Activated CD8-positive, alpha-beta memory T cell treated with anti-CD3 and anti-CD28 coated beads, Interleukin-2, amount 50 U/mL, for 1 hour (primary cell): ENCODE measurements around the gene MYH15.
"Not testable (repeated sequence)": the region's sequence is repeated elsewhere in the genome, so short reads cannot be mapped to it uniquely, and the experiment has no call there.

ENCODE experiments used
- DNase-seq: peaks from one replicate; pipeline ENCODE4 v3.0.0-alpha.2; 2020; ENCODE audit errors: extremely low read depth

The MYH15 gene

DNA sequence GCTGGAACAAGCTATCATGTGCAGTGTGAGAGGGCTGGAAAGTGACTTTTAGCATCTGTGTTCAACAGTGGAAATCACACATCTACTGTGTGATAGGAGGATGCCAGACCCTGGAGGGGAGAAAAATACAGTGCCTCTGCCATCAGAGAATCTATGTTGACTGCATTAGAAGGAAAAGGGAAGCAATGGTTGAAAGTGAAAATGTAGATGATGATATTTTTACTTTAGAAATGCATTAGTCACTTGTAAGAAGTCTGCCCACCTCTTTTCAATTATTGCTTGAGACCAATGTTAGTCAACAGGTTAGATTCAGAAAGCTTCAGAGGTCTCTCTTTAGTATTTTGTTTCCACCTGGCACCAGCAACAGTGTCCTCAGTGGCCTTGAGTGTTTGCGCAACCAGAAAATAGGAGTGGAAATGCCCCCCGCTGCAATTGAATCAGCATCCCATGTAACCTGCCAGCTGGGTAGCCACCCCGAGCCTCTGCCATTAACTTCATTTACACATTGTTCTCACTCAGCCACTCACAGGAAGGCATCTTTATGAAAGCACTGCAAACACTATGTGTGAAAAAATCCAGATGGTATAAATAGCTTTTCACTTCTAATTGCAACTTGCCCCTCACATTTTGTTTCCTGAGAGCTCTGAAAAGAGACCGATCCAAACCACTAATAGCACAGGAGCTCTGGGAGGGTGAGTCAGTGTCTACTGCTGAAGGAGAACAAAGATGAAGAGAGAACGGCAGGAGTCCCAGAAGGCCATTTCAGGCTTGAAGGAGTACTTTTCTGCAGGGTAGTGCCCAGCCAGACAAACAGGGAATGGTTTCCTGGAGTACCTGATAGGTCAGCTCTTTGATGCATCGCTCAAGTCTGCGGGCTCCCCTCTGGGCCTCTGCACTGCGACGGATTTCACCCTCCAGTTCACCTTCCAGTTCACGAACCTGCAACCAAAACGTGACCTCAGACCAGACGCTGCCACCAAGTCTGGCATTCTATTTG, 122.0 kb downstream of the MYH15 start:
- no peak for DNase-seq

DNA sequence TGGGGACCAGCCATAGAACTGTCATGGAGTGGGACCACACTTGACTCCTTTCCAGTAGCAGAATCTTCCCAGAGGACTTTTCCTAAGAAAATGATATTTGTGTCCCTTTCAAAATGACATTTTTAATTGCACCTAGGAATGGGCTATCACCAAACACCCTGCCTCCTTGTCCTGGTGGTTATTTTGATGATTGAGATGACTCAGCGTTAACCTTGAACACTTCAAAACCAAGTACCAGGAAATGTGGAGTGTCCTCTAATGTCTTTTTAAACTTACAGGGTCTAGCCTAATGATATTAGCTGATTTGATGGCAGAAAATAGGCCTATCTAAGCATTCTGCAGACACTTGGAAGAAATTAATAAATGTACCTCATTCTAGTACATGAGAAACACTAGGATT, 123.3 kb downstream of the MYH15 start:
- DNase-seq: no peak

DNA sequence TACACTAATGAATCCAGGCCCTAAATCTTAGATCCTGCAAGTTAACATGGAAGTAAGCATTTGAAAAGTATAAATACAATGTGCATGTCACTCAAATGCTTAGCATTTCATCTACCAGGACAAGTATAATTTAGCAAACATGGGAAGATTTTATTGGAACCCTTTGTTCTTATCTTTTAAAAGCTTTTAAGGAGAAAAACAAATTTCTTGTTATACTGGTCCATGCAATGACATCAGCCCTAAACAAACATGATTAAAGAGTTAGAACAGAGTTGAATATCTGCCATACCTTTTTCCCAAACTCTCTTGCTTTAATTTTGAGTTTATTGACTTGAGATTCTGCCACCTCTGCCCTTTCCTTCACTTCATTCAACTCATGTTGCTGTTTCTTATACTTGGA, 127.1 kb downstream of the MYH15 start:
- DNase-seq: no peak

DNA sequence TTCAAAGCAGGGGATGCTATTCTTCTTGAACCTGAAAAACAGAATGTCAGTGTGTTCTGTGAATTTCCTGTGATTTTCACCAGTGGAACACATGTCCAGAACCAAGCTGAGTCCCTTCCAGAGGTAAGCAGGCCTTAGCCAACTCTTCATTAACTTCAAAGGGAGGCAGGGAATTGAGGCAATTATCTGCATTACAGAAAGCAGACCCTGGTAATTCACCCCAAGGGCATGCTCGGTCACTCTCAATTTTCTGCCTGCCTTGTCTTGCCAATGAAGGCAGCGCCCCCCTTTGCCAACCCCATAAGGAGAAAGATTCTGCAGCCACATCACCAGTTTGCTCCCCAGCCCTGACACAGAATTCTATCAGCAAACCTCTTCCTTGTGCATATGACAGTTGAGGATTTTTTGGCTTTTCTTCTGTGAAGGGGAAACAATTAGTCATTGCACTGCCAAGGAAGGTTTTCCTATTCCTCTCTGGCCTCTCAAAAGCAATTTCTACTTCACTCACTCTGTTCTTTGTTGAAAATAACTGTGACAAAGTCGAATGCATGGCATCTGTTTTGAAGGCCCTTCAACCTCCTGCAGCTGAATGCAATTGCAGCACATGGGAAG, 128.8 kb downstream of the MYH15 start:
- no peak for DNase-seq

DNA sequence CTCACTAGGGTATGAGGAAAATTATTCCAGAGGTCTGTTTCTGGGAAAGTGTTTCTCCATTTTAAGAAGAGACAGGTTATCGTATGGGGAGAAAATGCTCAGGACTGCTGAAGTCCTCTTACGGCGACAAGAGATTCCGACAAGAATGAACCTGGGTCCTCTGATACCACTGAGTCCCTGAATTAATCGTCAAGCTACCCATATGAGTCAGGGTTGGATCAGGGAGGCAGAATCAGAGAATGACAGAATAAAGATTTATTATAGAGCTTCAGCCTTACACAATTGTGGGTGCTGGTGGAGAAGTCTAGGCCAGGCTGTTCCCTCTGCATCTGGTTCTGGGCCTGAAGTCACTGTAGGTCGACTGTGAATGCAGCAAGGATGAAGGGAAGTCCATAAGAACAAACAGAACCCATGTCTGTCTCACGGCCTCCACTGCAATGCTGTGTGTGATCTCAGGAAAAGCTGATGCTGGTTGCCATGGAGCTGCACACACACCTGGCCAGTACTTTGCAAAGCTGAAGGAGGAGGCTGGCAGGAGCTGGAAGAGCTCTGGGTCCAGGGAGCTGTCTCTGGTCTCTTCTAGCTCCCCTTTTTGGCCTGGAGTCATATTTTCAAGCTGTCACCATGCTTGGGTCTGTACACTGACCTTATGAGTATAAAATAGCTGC, 130.1 kb downstream of the MYH15 start:
- DNase-seq: no peak

DNA sequence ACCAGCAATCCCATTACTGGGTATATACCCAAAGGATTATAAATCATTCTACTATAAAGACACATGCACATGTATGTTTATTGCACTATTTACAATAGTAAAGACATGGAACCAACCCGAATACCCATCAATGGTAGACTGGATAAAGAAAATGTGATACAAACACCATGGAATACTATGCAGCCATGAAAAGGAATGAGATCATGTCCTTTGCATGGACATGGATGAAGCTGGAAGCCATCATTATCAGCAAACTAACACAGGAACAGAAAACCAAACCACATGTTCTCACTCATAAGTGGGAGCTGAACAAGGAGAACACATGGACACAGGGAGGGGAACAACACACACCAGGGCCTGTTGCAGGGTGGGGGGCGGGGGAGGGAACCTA, 131.4 kb downstream of the MYH15 start:
- DNase-seq: not testable (repeated sequence)

DNA sequence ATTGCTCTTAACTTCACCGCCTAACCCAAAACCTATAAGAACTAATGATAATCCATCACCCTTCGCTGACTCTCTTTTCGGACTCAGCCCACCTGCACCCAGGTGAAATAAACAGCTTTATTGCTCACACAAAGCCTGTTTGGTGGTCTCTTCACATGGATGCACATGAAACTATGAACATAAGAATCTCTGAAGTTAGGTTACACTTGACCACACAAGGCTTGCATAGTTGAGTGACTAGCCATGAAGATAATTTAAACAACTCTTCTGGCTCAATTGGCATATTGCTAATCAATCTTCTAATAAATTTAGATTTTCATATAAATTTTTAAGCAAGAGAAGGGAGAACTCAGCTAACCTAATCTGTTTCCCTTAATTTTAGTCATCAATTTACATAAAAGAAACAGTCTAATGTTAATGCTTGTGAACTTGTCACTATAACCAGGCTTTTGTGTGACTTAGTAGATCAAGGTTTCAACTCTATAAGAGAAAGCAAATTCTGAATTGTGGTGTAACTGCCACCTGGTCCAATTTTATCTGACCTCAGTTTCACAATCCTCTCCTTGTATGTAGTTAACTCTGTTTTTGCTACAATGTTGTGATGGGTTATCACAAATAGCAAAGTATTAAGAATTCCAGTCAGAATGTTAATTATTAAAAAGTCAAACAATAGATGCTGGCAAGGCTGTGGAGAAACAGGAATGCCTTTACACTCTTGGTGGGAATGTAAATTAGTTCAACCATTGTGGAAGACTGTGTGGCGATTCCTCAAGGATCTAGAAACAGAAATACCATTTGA, 132.0 kb downstream of the MYH15 start:
- no peak for DNase-seq

DNA sequence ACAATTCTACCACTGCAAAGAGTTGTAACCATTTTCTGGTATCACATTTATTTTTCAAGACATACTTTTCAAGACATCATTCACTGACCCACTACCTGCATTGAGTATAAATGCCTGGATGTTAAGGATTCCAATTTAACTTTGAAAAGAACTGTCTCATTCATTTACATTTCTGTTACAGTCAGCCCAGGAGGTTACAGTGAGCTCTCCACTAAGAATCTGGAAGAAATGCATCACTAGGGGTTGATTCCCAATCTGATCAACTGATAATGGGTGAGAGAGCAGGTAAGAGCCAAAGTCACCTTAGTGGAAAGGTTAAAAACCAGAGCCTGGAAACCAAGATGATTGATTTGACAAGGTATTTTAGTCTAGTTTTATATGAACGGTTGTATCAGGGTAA, 133.0 kb downstream of the MYH15 start:
- DNase-seq: no peak

DNA sequence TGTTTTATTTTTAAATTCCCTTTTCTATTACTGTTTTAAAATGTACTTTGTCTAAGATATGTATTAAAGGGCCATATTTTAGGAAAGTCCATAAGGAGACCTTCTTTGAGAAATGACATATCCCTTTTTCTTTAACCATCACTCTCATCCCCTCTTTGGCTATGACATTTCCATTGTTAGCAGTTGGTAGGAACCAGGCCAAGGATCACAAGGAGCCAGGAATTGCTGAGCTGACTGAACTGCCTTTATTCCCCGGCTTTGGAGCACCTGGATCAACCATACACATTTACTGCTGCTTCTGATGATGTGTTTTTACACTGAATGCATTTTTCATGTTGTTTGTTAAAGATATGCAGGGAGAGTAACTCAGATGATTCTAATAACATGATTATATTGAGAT, 134.4 kb downstream of the MYH15 start:
- DNase-seq: no peak

DNA sequence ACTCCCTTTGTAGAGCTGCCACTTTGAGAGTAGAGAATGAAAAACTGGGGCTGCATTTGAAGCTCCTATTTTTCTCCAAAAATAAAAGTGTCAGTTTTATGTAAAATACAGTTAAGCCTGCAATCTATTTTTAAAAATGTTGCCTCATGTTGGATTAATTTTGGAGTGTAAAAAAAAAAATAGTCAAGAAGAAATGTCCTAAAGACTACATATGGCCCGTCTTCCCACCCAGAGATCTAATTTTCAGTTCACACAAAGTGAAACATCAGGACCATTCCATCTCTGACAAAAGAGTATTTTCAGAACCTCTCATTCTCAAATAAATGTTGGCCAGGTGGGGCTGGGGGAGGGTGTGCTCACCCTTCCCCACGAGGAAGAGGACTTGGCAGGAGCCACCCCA, 151.4 kb downstream of the MYH15 start:
- DNase-seq: no peak

DNA sequence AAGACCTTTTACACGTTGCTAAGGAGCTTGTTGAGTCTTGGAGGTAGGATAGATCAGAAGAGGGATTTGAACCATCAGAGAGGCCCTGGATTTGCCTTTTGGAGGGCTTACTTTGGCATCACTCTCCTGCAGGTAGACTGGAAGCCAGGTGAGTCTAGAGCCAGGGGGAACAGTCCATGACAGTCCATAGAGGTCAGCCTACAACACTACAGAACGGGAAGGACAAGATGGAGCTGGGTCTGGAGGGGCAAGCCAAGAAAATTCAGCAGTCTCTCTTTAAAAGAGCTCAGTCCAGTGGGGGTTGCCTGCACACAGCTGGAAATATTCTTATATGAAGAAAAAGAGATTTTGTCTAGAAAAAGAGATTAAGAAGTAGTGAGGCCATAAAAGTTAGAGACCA, 153.4 kb downstream of the MYH15 start:
- no peak for DNase-seq

DNA sequence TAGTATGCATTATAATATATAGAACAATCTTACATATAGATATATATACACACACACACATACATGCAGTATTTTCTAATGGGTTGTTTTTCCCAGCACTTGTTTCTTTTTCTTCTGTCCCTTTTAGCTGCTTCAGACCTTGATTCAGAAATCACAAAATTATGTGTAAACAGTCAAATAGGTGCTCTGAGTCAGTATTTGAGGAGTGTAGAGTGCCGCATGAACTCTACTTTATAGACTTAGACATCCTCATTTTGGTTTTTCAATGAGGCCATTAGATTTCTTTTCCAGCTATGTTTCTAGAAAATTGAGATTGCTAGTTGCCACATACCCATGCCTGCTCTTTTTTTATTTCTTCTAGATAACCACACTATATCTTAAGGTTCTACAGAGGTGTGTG, 155.8 kb downstream of the MYH15 start:
- DNase-seq: no peak

DNA sequence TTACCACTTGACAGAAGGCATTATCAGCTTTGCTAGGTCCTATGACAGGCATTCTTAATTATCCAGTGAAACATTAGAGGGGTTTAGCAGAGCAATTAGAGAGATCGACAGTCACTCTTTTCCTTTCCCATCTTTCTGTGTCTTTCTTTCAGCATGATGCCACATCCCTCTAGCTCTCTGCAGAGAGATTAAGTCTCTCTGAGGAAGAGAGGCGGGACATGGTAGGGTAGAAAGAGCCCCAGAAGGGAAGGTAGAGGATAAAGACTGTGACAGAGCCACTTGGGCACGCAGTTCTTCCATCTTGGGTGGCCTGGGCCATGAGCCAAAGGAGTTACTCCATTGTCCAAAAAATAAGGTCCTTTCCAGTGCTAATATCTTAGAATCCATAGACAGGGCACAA, 158.2 kb downstream of the MYH15 start:
- no peak for DNase-seq

DNA sequence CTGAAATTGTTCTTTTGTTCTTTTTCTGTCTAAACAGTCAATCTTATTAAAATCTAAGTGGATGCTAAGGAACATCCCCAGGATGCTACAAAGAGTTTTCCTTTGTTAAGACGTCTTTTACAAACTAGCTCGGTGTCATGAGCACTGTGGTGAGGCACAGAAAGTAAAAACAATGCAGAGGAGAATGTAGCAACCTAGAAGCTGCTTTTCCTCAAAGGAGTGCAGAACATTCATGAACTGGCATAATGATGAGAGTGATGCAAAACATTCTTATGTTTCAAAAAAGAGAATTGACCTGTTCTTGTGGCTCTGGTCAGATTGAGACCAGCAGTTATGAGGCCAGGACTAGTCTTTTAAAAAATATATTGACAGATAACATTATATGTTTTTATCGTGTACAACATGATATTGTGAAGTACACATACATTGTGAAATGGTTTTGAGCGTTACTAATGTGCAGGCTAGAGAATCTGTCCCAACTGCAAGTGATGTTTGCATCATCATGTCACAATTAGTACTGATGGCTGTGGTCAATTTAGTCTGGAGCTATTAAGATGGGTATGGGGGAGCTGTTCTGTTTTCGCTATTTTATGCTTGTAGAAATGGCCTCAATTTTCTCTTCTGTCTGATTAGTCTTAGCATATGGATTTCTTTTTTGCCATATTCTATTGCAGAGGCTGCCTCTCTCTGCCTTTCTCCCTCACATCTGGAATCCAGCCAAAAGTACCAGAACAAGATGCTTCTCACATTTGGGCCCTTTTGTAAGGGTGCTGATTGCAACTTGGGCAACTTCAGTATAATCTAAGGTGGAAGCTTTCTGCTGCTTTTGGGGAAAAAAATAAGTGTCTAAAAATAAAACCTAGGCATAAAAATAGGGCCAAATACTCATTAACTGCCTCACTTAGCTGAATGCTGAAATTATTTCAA, 163.8 kb downstream of the MYH15 start:
- DNase-seq: no peak

DNA sequence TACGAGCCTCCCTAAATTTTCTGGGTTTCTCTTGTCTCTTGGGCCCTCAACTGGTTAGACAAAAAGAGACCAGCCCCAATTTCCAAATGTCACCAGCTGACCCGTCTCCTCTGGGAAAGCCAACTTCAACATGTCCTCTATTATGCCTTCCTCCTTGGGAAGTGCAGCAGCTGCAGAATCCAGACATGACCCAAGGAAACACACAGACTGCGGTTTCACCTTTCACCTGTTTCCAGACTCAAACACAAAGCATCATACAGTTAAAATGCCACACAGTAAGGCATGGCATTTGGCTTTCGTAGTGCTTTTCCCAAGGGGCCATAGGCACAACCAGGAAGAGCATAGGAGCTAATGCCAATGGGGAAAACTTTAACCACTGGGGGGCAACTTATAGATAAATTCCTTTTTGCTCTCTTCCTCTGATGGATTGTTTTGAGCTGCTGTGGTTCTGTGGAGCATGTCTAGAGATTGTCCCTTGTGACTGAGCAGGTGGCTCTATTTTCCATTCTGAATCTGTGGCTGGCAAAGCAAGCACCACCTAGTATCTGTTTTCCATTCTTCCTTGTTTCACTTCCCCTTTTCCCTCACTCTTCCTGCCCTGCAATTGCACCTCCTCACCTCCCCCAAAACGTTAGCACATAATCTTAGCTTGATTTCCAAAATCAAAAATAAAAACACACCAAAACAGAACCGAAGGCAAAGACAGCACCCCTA, 164.7 kb downstream of the MYH15 start:
- no peak for DNase-seq

DNA sequence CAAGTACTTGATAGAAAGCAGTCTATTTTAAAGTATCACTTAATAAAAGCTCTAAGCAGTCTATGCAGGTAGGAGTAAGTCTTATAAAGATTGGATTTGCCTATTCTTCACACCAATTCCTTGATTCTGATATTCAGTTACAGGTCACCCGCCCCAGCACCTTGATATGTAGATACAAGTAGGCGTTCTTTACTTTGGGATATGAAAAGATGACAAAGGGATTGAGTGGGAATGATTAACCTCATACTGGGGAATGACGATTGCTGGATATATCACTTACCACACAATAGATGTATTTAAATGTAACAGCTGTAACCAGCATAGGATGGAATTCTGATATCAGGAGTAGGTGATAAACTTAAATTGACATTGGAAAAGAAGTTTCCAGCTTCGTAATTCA, 166.9 kb downstream of the MYH15 start:
- DNase-seq: no peak

DNA sequence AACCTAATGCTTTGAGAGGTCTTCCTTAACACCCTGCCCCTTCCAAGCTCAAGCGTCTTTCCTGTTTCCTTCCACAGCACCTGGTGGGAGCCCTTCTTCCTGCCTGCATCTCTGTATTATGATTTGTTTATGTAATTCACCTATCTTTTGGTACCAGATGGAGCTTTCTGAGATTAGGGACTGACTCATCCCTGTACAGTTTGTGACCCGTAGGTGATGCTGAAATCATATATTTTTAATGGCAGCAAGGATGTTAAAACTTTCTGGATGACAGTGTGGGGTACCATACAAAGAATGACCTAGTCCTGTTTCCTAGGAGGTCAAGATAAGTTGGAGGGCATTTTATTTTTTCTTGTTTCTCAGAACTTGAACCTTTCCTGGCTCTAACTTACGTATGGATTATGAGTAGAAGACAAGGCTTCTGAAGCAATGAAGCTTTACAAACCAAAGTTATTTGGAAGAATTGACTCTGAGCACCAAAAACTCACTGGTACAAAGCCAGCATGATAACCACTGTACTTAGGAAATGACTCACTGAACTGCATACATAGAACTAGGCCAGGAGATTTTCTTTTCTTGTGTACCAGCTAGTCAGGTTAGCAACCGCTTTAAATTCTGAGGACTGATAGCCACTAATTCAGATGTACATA, 167.4 kb downstream of the MYH15 start:
- no peak for DNase-seq

DNA sequence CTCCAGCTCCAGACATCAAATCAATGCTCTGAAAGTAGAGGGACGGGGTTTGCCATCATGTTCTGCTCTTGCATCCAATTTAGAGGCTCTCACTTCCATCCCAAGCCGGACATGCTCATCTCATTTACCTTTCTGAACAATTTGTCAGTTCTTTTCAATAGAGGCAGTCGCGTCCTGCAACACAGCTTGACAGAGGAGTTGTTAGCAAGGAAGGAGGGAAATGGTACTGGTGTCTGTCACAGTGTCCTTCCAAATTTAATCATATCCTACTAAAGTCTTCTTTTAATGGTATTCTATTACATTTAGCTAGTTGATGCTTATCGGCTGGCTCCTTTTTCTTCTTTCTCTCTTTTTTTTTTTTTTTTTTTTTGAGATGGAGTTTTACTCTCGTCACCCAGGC, 168.5 kb downstream of the MYH15 start:
- DNase-seq: no peak

DNA sequence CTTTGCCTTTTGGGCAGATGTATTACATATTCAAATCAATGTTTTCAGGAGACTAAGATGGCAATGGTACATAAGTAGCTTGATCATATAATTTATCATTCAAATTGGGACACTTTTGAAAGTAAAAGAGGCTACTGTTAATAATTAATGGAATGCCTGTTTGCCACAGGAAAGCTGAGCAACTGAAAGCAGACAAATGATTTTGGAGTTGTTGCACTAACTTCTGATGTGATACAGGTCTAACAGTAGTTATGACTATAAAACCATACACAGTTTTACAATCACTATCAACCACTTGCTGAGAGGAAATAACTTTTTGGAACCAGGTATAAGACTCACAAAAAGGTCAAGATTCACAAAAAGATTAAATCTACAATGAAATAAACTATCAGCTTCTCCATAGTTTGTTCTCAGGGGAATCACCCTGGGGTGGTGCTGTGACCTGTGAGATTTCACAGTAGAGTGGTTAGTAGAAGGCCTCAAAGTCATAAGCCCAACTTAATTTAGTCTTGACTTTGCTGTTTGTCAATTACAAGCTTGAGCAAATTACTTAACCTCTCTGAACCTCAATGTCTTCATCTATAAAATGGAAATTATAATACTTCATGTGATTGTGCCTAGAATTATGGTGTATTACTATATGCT, 171.4 kb downstream of the MYH15 start:
- no peak for DNase-seq
